ENCODE data around the gene NBAS. TPM values are rescaled to one million over a fixed set of nuclear protein-coding genes. Genes with fewer than 3 reads are reported as not detected.

The NBAS gene
- polyA plus RNA-seq, 1 donor: 55.8 TPM

GRCh38 chr2:15372019-15372418 is 189.1 kb downstream of the NBAS start:
- no peaks in the 10 kb centered on the region for H3K4me1 ChIP-seq (ENCODE audit: control insufficient read depth, insufficient read depth, low read length)
- H3K36me3 ChIP-seq (ENCODE audit: control insufficient read depth, insufficient read depth, low read length): peaks cover 24% of the 10 kb centered on the region
- no peak overlapping the region for H3K27ac ChIP-seq (ENCODE audit: low read length)
- no peaks in the 10 kb centered on the region for H3K9me3 ChIP-seq (ENCODE audit: control insufficient read depth, low read depth, low read length)
- 92% methylated on average over 1 of the region's 1 CpG for WGBS (ENCODE audit: insufficient coverage, low lambda C conversion rate)
- no peak overlapping the region for H3K4me3 ChIP-seq (ENCODE audit: low read length)
- no peaks in the 10 kb centered on the region for H3K27me3 ChIP-seq (ENCODE audit: control insufficient read depth, insufficient read depth, low read length)
- DNase-seq: no peak

GRCh38 chr2:15369129-15369528 is 192.0 kb downstream of the NBAS start:
- H3K27me3 ChIP-seq (ENCODE audit: control insufficient read depth, insufficient read depth, low read length): no peaks in the 10 kb centered on the region
- no peaks in the 10 kb centered on the region for H3K4me1 ChIP-seq (ENCODE audit: control insufficient read depth, insufficient read depth, low read length)
- no peak overlapping the region for H3K27ac ChIP-seq (ENCODE audit: low read length)
- 95% methylated on average over 2 of the region's 2 CpGs for WGBS (ENCODE audit: insufficient coverage, low lambda C conversion rate)
- H3K36me3 ChIP-seq (ENCODE audit: control insufficient read depth, insufficient read depth, low read length): peaks cover 29% of the 10 kb centered on the region
- no peak overlapping the region for H3K4me3 ChIP-seq (ENCODE audit: low read length)
- H3K9me3 ChIP-seq (ENCODE audit: control insufficient read depth, low read depth, low read length): no peaks in the 10 kb centered on the region
- DNase-seq: no peak

GRCh38 chr2:15367715-15368114 is 193.4 kb downstream of the NBAS start:
- peaks cover 29% of the 10 kb centered on the region for H3K36me3 ChIP-seq (ENCODE audit: control insufficient read depth, insufficient read depth, low read length)
- 100% methylated on average over 1 of the region's 2 CpGs for WGBS (ENCODE audit: insufficient coverage, low lambda C conversion rate)
- H3K4me3 ChIP-seq (ENCODE audit: low read length): no peak overlapping the region
- no peaks in the 10 kb centered on the region for H3K9me3 ChIP-seq (ENCODE audit: control insufficient read depth, low read depth, low read length)
- H3K27ac ChIP-seq (ENCODE audit: low read length): no peak overlapping the region
- no peaks in the 10 kb centered on the region for H3K4me1 ChIP-seq (ENCODE audit: control insufficient read depth, insufficient read depth, low read length)
- DNase-seq: no peak
- no peaks in the 10 kb centered on the region for H3K27me3 ChIP-seq (ENCODE audit: control insufficient read depth, insufficient read depth, low read length)

- Histone ChIP-seq H3K9me3 (ENCODE audit: control insufficient read depth, low read depth, low read length) (no peaks in the 10 kb centered on the region), H3K27ac (ENCODE audit: low read length) (no peak overlapping the region), H3K4me1 (ENCODE audit: control insufficient read depth, insufficient read depth, low read length) (no peaks in the 10 kb centered on the region), H3K36me3 (ENCODE audit: control insufficient read depth, insufficient read depth, low read length) (peaks cover 32% of the 10 kb centered on the region), H3K27me3 (ENCODE audit: control insufficient read depth, insufficient read depth, low read length) (no peaks in the 10 kb centered on the region), H3K4me3 (ENCODE audit: low read length) (no peak overlapping the region)
- WGBS (ENCODE audit: insufficient coverage, low lambda C conversion rate): 86% methylated on average over 1 of the region's 3 CpGs
- no peak for DNase-seq
Measured at GRCh38 chr2:15367205-15367604, 193.9 kb downstream of the NBAS start.

GRCh38 chr2:15365411-15365810 is 195.7 kb downstream of the NBAS start:
- Histone ChIP-seq H3K36me3 (ENCODE audit: control insufficient read depth, insufficient read depth, low read length) (peaks cover 32% of the 10 kb centered on the region), H3K27me3 (ENCODE audit: control insufficient read depth, insufficient read depth, low read length) (no peaks in the 10 kb centered on the region), H3K9me3 (ENCODE audit: control insufficient read depth, low read depth, low read length) (no peaks in the 10 kb centered on the region), H3K27ac (ENCODE audit: low read length) (no peak overlapping the region), H3K4me3 (ENCODE audit: low read length) (no peak overlapping the region), H3K4me1 (ENCODE audit: control insufficient read depth, insufficient read depth, low read length) (no peaks in the 10 kb centered on the region)
- no peak for DNase-seq
- 100% methylated on average over 1 of the region's 2 CpGs for WGBS (ENCODE audit: insufficient coverage, low lambda C conversion rate)

GRCh38 chr2:15364561-15364960 is 196.6 kb downstream of the NBAS start:
- Histone ChIP-seq H3K27ac (ENCODE audit: low read length) (no peak overlapping the region), H3K36me3 (ENCODE audit: control insufficient read depth, insufficient read depth, low read length) (peaks cover 27% of the 10 kb centered on the region), H3K4me1 (ENCODE audit: control insufficient read depth, insufficient read depth, low read length) (no peaks in the 10 kb centered on the region), H3K4me3 (ENCODE audit: low read length) (no peak overlapping the region), H3K27me3 (ENCODE audit: control insufficient read depth, insufficient read depth, low read length) (no peaks in the 10 kb centered on the region), H3K9me3 (ENCODE audit: control insufficient read depth, low read depth, low read length) (no peaks in the 10 kb centered on the region)
- WGBS (ENCODE audit: insufficient coverage, low lambda C conversion rate): 80% methylated on average over 1 of the region's 2 CpGs
- no peak for DNase-seq

GRCh38 chr2:15363734-15364133 is 197.4 kb downstream of the NBAS start:
- H3K27ac ChIP-seq (ENCODE audit: low read length): no peak overlapping the region
- no peaks in the 10 kb centered on the region for H3K27me3 ChIP-seq (ENCODE audit: control insufficient read depth, insufficient read depth, low read length)
- no peak overlapping the region for H3K4me3 ChIP-seq (ENCODE audit: low read length)
- H3K9me3 ChIP-seq (ENCODE audit: control insufficient read depth, low read depth, low read length): no peaks in the 10 kb centered on the region
- H3K4me1 ChIP-seq (ENCODE audit: control insufficient read depth, insufficient read depth, low read length): no peaks in the 10 kb centered on the region
- no peak for DNase-seq
- H3K36me3 ChIP-seq (ENCODE audit: control insufficient read depth, insufficient read depth, low read length): peaks cover 27% of the 10 kb centered on the region
- no CpG with 5 or more reads among the region's 3 CpGs for WGBS (ENCODE audit: insufficient coverage, low lambda C conversion rate)

GRCh38 chr2:15363142-15363541 is 198.0 kb downstream of the NBAS start:
- H3K4me1 ChIP-seq (ENCODE audit: control insufficient read depth, insufficient read depth, low read length): no peaks in the 10 kb centered on the region
- H3K9me3 ChIP-seq (ENCODE audit: control insufficient read depth, low read depth, low read length): no peaks in the 10 kb centered on the region
- H3K27ac ChIP-seq (ENCODE audit: low read length): no peak overlapping the region
- H3K27me3 ChIP-seq (ENCODE audit: control insufficient read depth, insufficient read depth, low read length): no peaks in the 10 kb centered on the region
- no peak for DNase-seq
- H3K4me3 ChIP-seq (ENCODE audit: low read length): no peak overlapping the region
- H3K36me3 ChIP-seq (ENCODE audit: control insufficient read depth, insufficient read depth, low read length): peaks cover 27% of the 10 kb centered on the region

GRCh38 chr2:15359716-15360531 is 201.2 kb downstream of the NBAS start:
- no peak for DNase-seq
- Histone ChIP-seq H3K27ac (ENCODE audit: low read length) (no peak overlapping the region), H3K27me3 (ENCODE audit: control insufficient read depth, insufficient read depth, low read length) (no peaks in the 10 kb centered on the region), H3K4me1 (ENCODE audit: control insufficient read depth, insufficient read depth, low read length) (no peaks in the 10 kb centered on the region), H3K9me3 (ENCODE audit: control insufficient read depth, low read depth, low read length) (no peaks in the 10 kb centered on the region), H3K36me3 (ENCODE audit: control insufficient read depth, insufficient read depth, low read length) (peaks cover 37% of the 10 kb centered on the region), H3K4me3 (ENCODE audit: low read length) (no peak overlapping the region)
- WGBS (ENCODE audit: insufficient coverage, low lambda C conversion rate): 60% methylated on average over 1 of the region's 5 CpGs

- Histone ChIP-seq H3K9me3 (ENCODE audit: control insufficient read depth, low read depth, low read length) (no peaks in the 10 kb centered on the region), H3K36me3 (ENCODE audit: control insufficient read depth, insufficient read depth, low read length) (peaks cover 26% of the 10 kb centered on the region), H3K27me3 (ENCODE audit: control insufficient read depth, insufficient read depth, low read length) (no peaks in the 10 kb centered on the region), H3K4me1 (ENCODE audit: control insufficient read depth, insufficient read depth, low read length) (no peaks in the 10 kb centered on the region), H3K4me3 (ENCODE audit: low read length) (no peak overlapping the region), H3K27ac (ENCODE audit: low read length) (no peak overlapping the region)
- no CpG with 5 or more reads among the region's 5 CpGs for WGBS (ENCODE audit: insufficient coverage, low lambda C conversion rate)
- no peak for DNase-seq
Measured at GRCh38 chr2:15357922-15358321, 203.2 kb downstream of the NBAS start.

GRCh38 chr2:15357186-15357585 is 203.9 kb downstream of the NBAS start:
- Histone ChIP-seq H3K27me3 (ENCODE audit: control insufficient read depth, insufficient read depth, low read length) (no peaks in the 10 kb centered on the region), H3K4me1 (ENCODE audit: control insufficient read depth, insufficient read depth, low read length) (no peaks in the 10 kb centered on the region), H3K36me3 (ENCODE audit: control insufficient read depth, insufficient read depth, low read length) (peaks cover 28% of the 10 kb centered on the region), H3K4me3 (ENCODE audit: low read length) (no peak overlapping the region), H3K9me3 (ENCODE audit: control insufficient read depth, low read depth, low read length) (no peaks in the 10 kb centered on the region), H3K27ac (ENCODE audit: low read length) (no peak overlapping the region)
- DNase-seq: no peak
- 100% methylated on average over 1 of the region's 1 CpG for WGBS (ENCODE audit: insufficient coverage, low lambda C conversion rate)
